Upper lobe of right lung (tissue), 1 donor: ENCODE measurements around the gene MMP15. TPM values are rescaled to one million over a fixed set of nuclear protein-coding genes. Genes with fewer than 3 reads are reported as not detected.

ENCODE experiments used
- ATAC-seq: fragments of 200-7000 bp; cut with Tn5 transposase; one replicate; pipeline ENCODE4 v1.9.1; 2020; ENCODE audit warnings: mild to moderate bottlenecking, moderate library complexity
- DNase-seq: peaks from one replicate; pipeline ENCODE4 v3.0.0-alpha.2; 2020
- H3K27ac ChIP-seq: fragments of 200-600 bp; one replicate; pipeline ENCODE4 v1.8.0; 2022
- H3K27me3 ChIP-seq: fragments of 200-600 bp; one replicate; pipeline ENCODE4 v1.8.0; 2022; ENCODE audit warnings: mild to moderate bottlenecking
- H3K36me3 ChIP-seq: fragments of 200-600 bp; one replicate; pipeline ENCODE4 v1.8.0; 2022
- H3K4me1 ChIP-seq: fragments of 200-600 bp; one replicate; pipeline ENCODE4 v1.8.0; 2022
- H3K4me3 ChIP-seq: fragments of 200-600 bp; one replicate; pipeline ENCODE4 v1.8.0; 2022; ENCODE audit warnings: mild to moderate bottlenecking
- H3K9me3 ChIP-seq: fragments of 200-600 bp; one replicate; pipeline ENCODE4 v1.8.0; 2022
- CTCF ChIP-seq: fragments of 200-600 bp; IDR thresholded peaks from one replicate; pipeline ENCODE4 v1.8.0; 2022; ENCODE audit warnings: antibody characterized with exemption
- intact Hi-C: fragments of 100-400 bp; cut with DNase I; formaldehyde crosslinking; loops from one replicate; pipeline ENCODE4 v1.11.0; 2022
- total RNA-seq: library from RNA; stranded (reverse); fragmentation: NEBNext Ultra II Directional; extraction: Animal tissue kit (Norgen Biotek cat#: 25700); gene quantifications from one replicate; pipeline ENCODE4 v1.2.1, GENCODE V29; 2021
- donor health status: DM: no; HTN: yes; CAD: no; lungs with severe emphysema.

Gene MMP15
- total RNA-seq, 1 donor from 2014 or later = 25.2 TPM

- TF ChIP-seq CTCF = no peak
- DNase-seq = no peak
- intact Hi-C loops = no loop called here
- no peak for ATAC-seq
- no peak overlapping the region for H3K4me3 ChIP-seq
- H3K27ac ChIP-seq = no peak overlapping the region
- no peaks in the 10 kb centered on the region for H3K9me3 ChIP-seq
- peaks cover 17% of the 10 kb centered on the region for H3K4me1 ChIP-seq
- peaks cover 22% of the 10 kb centered on the region for H3K36me3 ChIP-seq
- no peaks in the 10 kb centered on the region for H3K27me3 ChIP-seq
Measured at GRCh38 chr16:58044266-58045019, 18.9 kb downstream of the MMP15 start.

GRCh38 chr16:58045096-58045495 lies 19.5 kb downstream of the MMP15 start:
- Histone ChIP-seq H3K36me3 (peaks cover 18% of the 10 kb centered on the region), H3K27ac (no peak overlapping the region), H3K4me1 (peaks cover 17% of the 10 kb centered on the region), H3K4me3 (no peak overlapping the region), H3K9me3 (no peaks in the 10 kb centered on the region), H3K27me3 (no peaks in the 10 kb centered on the region)
- no peak for ATAC-seq
- intact Hi-C loops = no loop called here
- no peak for DNase-seq
- TF ChIP-seq CTCF = no peak

GRCh38 chr16:58046054-58046881 lies 20.7 kb downstream of the MMP15 start:
- intact Hi-C loops = no loop called here
- TF ChIP-seq CTCF = no peak
- H3K4me3 ChIP-seq = no peak overlapping the region
- DNase-seq (no peak), ATAC-seq (peak; percentile 36)
- no peak overlapping the region for H3K27ac ChIP-seq
- H3K27me3 ChIP-seq = no peaks in the 10 kb centered on the region
- H3K9me3 ChIP-seq = no peaks in the 10 kb centered on the region
- H3K36me3 ChIP-seq = peaks cover 9% of the 10 kb centered on the region
- peaks cover 17% of the 10 kb centered on the region for H3K4me1 ChIP-seq

- Histone ChIP-seq H3K9me3 (no peaks in the 10 kb centered on the region), H3K4me1 (peaks cover 17% of the 10 kb centered on the region), H3K4me3 (no peak overlapping the region), H3K27ac (no peak overlapping the region), H3K27me3 (no peaks in the 10 kb centered on the region), H3K36me3 (peaks cover 9% of the 10 kb centered on the region)
- DNase-seq (no peak), ATAC-seq (peak; percentile 3)
- no peak for TF ChIP-seq CTCF
- intact Hi-C loops = no loop called here
Measured at GRCh38 chr16:58046936-58047335, 21.4 kb downstream of the MMP15 start.

- Histone ChIP-seq H3K27me3 (no peaks in the 10 kb centered on the region), H3K9me3 (no peaks in the 10 kb centered on the region), H3K4me3 (no peak overlapping the region), H3K27ac (no peak overlapping the region), H3K4me1 (peaks cover 17% of the 10 kb centered on the region), H3K36me3 (peaks cover 9% of the 10 kb centered on the region)
- no peak for DNase-seq
- intact Hi-C loops = no loop called here
- TF ChIP-seq CTCF = no peak
- no peak for ATAC-seq
Measured at GRCh38 chr16:58047557-58048348, 22.2 kb downstream of the MMP15 start.
